Measurements from ENCODE around the gene AP1S3. TPM values are rescaled to one million over a fixed set of nuclear protein-coding genes. Genes with fewer than 3 reads are reported as not detected.

The AP1S3 gene
- total and polyA plus RNA-seq, 11 donors = 0.08 to 3.4 (median 0.51) TPM; not detected in 1

GRCh38 chr2:223835701-223836532 is 1.5 kb downstream of the AP1S3 start:
- H3K9me3 ChIP-seq = no peaks in the 10 kb centered on the region
- 80 to 91% (median 83%) methylated on average over 12 to 15 of the region's 15 CpGs for WGBS, 4 donors
- peak overlapping the region in 1 of 12 donors; percentile 73 for H3K4me3 ChIP-seq
- no peak for DNase-seq
- no peaks in the 10 kb centered on the region for H3K27me3 ChIP-seq
- no peak overlapping the region for H3K27ac ChIP-seq
- intact Hi-C loops (cut with DNase I) = no loop called here
- peaks cover 0 to 12% (median 6%) of the 10 kb centered on the region in 12 donors for H3K4me1 ChIP-seq
- H3K36me3 ChIP-seq = no peaks in the 10 kb centered on the region
- TF ChIP-seq POLR2A (IDR thresholded peaks at IDR 0.05) (no peak), CTCF (IDR thresholded peaks at IDR 0.05) (no peak)
- ATAC-seq = no peak

GRCh38 chr2:223834431-223834830 is 3.0 kb downstream of the AP1S3 start:
- H3K27ac ChIP-seq = no peak overlapping the region
- no peaks in the 10 kb centered on the region for H3K27me3 ChIP-seq
- TF ChIP-seq POLR2A (IDR thresholded peaks at IDR 0.05) (no peak), CTCF (IDR thresholded peaks at IDR 0.05) (no peak)
- ATAC-seq (no peak), DNase-seq (no peak)
- H3K9me3 ChIP-seq = no peaks in the 10 kb centered on the region
- H3K4me1 ChIP-seq = peaks cover 0 to 12% (median 6%) of the 10 kb centered on the region in 12 donors
- intact Hi-C loops (cut with DNase I) = no loop called here
- WGBS, 4 donors = 95 to 100% (median 98%) methylated on average over 1 of the region's 1 CpG
- H3K36me3 ChIP-seq = no peaks in the 10 kb centered on the region
- H3K4me3 ChIP-seq = no peak overlapping the region

GRCh38 chr2:223832241-223832903 is 5.0 kb downstream of the AP1S3 start:
- Histone ChIP-seq H3K27ac (no peak overlapping the region), H3K9me3 (no peaks in the 10 kb centered on the region), H3K27me3 (no peaks in the 10 kb centered on the region), H3K36me3 (no peaks in the 10 kb centered on the region), H3K4me1 (peaks cover 0 to 12% (median 6%) of the 10 kb centered on the region in 12 donors), H3K4me3 (no peak overlapping the region)
- peak in 1 of 5 donors; percentile 33 for DNase-seq
- intact Hi-C loops (cut with DNase I) = no loop called here
- TF ChIP-seq POLR2A (IDR thresholded peaks at IDR 0.05) (no peak), CTCF (IDR thresholded peaks at IDR 0.05) (no peak)
- no peak for ATAC-seq
- WGBS, 4 donors = 45 to 57% (median 51%) methylated on average over 8 of the region's 8 CpGs

GRCh38 chr2:223829128-223829527 is 8.3 kb downstream of the AP1S3 start:
- 93 to 95% (median 95%) methylated on average over 5 of the region's 5 CpGs for WGBS, 4 donors

More at GRCh38 chr2:223829128-223829527, 8.3 kb downstream of the AP1S3 start:
- no peak overlapping the region for H3K27ac ChIP-seq
- no peaks in the 10 kb centered on the region for H3K27me3 ChIP-seq
- no peaks in the 10 kb centered on the region for H3K9me3 ChIP-seq
- DNase-seq (no peak), ATAC-seq (no peak)
- H3K36me3 ChIP-seq = no peaks in the 10 kb centered on the region
- intact Hi-C loops (cut with DNase I) = no loop called here
- H3K4me3 ChIP-seq = no peak overlapping the region
- TF ChIP-seq CTCF (IDR thresholded peaks at IDR 0.05) = no peak
- TF ChIP-seq POLR2A (IDR thresholded peaks at IDR 0.05) = no peak
- H3K4me1 ChIP-seq = no peaks in the 10 kb centered on the region

All from heart left ventricle (tissue), 16 donors.